Peyer's patch (tissue), 4 donors: ENCODE data around the gene NUDT22.

ENCODE experiments used
- POLR2A ChIP-seq, 2 donors: fragments of 450-650 bp; IDR thresholded peaks; one replicate each; pipeline ENCODE4 v1.5.1; 2017; ENCODE audit warnings: antibody characterized with exemption in 2 of 2, mild to moderate bottlenecking in 2 of 2, moderate library complexity in 2 of 2
- TF ChIP-seq, protein P1 (sequence below), 6 experiments: fragments of 450-650 bp in 4 of 6; fragments of 200-600 bp in 2 of 6; sonication (generic) in 1 of 6; IDR thresholded peaks; one replicate each; pipeline ENCODE4 v1.5.1; 2017 to 2019; ENCODE audit warnings: antibody characterized with exemption in 6 of 6, mild to moderate bottlenecking in 3 of 6, moderate library complexity in 1 of 6

DNA sequence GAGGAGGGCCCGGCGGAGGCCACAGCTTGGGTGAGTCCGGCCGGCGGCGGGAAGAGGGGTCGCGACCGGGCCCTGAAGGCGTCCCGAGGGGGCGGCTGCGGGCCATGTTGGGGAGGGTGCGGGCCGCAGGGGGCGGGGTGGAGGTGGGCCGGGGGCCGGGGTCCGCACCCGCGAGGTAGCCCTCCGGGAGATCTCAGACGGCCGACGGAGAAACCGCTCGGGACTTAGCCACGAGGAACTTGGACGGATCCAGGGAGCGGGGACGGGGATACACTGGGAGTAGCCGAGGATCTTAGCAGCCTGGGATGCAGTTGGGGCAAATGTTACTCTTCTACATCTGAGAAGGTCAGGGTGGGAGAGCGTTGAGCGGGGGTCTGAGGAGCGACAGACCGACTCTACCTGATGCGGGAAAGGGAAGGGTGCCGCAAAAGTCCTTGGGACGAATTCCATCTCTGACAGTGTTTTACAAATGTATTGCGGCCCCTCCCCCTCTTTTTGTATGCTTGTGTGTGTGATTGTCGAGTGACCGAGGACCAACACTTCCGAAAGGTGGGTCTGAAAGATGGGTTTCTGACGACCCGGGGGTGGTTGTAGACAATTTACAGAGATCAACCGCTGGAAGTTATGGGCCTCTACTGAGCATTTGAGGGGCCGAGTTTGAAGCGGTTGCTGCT is 39.4 kb upstream of the NUDT22 start:
- no peak for TF ChIP-seq POLR2A (IDR thresholded peaks at IDR 0.05)
- TF ChIP-seq, protein P1, sequence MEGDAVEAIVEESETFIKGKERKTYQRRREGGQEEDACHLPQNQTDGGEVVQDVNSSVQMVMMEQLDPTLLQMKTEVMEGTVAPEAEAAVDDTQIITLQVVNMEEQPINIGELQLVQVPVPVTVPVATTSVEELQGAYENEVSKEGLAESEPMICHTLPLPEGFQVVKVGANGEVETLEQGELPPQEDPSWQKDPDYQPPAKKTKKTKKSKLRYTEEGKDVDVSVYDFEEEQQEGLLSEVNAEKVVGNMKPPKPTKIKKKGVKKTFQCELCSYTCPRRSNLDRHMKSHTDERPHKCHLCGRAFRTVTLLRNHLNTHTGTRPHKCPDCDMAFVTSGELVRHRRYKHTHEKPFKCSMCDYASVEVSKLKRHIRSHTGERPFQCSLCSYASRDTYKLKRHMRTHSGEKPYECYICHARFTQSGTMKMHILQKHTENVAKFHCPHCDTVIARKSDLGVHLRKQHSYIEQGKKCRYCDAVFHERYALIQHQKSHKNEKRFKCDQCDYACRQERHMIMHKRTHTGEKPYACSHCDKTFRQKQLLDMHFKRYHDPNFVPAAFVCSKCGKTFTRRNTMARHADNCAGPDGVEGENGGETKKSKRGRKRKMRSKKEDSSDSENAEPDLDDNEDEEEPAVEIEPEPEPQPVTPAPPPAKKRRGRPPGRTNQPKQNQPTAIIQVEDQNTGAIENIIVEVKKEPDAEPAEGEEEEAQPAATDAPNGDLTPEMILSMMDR (IDR thresholded peaks at IDR 0.05), result no peak
